Fibroblast of peridontal ligament (primary cell): ENCODE results near the gene LMO2.

Experiments used
- DNase-seq: peaks from one replicate; pipeline ENCODE4 v3.0.0-alpha.2; 2010; ENCODE audit errors: extremely low read depth

LMO2 gene

GRCh38 chr11:33889296-33889695, 2.6 kb downstream of the LMO2 start:
- no peak for DNase-seq

GRCh38 chr11:33887886-33888285, 4.0 kb downstream of the LMO2 start:
- DNase-seq = no peak

- no peak for DNase-seq
Observed at GRCh38 chr11:33885338-33886005, 6.4 kb downstream of the LMO2 start.

- DNase-seq = no peak
Observed at GRCh38 chr11:33884601-33885000, 7.3 kb downstream of the LMO2 start.

GRCh38 chr11:33884035-33884434, 7.8 kb downstream of the LMO2 start:
- no peak for DNase-seq

- DNase-seq = no peak
Observed at GRCh38 chr11:33881651-33882503, 10.0 kb downstream of the LMO2 start.

- DNase-seq = no peak
Observed at GRCh38 chr11:33880979-33881378, 10.9 kb downstream of the LMO2 start.

- DNase-seq = no peak
Observed at GRCh38 chr11:33879375-33879774, 12.5 kb downstream of the LMO2 start.

GRCh38 chr11:33877038-33877437, 14.8 kb downstream of the LMO2 start:
- no peak for DNase-seq

GRCh38 chr11:33875621-33876294, 16.1 kb downstream of the LMO2 start:
- DNase-seq = no peak

- no peak for DNase-seq
Observed at GRCh38 chr11:33874910-33875490, 16.9 kb downstream of the LMO2 start.

GRCh38 chr11:33874433-33874832, 17.4 kb downstream of the LMO2 start:
- DNase-seq = no peak

GRCh38 chr11:33869481-33870422, 22.1 kb downstream of the LMO2 start:
- peak; percentile 15 for DNase-seq

- no peak for DNase-seq
Observed at GRCh38 chr11:33868647-33869461, 23.0 kb downstream of the LMO2 start.

- no peak for DNase-seq
Observed at GRCh38 chr11:33867996-33868646, 23.8 kb downstream of the LMO2 start.

GRCh38 chr11:33867561-33867960, 24.3 kb downstream of the LMO2 start:
- no peak for DNase-seq

GRCh38 chr11:33866936-33867335, 24.9 kb downstream of the LMO2 start:
- no peak for DNase-seq

- DNase-seq = no peak
Observed at GRCh38 chr11:33864479-33864878, 27.4 kb downstream of the LMO2 start.

- DNase-seq = no peak
Observed at GRCh38 chr11:33863418-33864172, 28.3 kb downstream of the LMO2 start.
